AG04449 (cell line): ENCODE data around the gene FXYD6.

ENCODE experiments used
- CTCF ChIA-PET: fragments of 350-600 bp; formaldehyde crosslinking; extraction: SDS; loops from one replicate; lab custom pipeline; 2021; ENCODE audit warnings: antibody characterized with exemption; lab: Yijun Ruan, JAX
- POLR2A ChIA-PET: fragments of 400-600, 350-600 bp; formaldehyde crosslinking; extraction: SDS; loops from one replicate; lab custom pipeline; 2020; ENCODE audit warnings: antibody characterized with exemption, inconsistent platforms; lab: Yijun Ruan, JAX
- DNase-seq: peaks from one replicate; pipeline ENCODE4 v3.0.0-alpha.2; 2010; ENCODE audit warnings: low read depth, low spot score
- H3K4me3 ChIP-seq: 2 replicates; pipeline ENCODE4 v1.5.1; 2011; ENCODE audit warnings: low read depth, mild to moderate bottlenecking, control low read depth, low read length
- TF ChIP-seq, protein P1 (sequence below): IDR thresholded peaks from one replicate; pipeline ENCODE4 v1.5.1; 2011; ENCODE audit warnings: mild to moderate bottlenecking, moderate library complexity, low read length, control low read depth, inconsistent platforms; ENCODE audit not compliant: insufficient read depth; ENCODE audit errors: missing control alignments

The FXYD6 gene

GRCh38 chr11:117916956-117917355 is 40.5 kb upstream of the FXYD6 start:
- POLR2A ChIA-PET: no interaction called here
- DNase-seq: no peak
- TF ChIP-seq, protein P1, sequence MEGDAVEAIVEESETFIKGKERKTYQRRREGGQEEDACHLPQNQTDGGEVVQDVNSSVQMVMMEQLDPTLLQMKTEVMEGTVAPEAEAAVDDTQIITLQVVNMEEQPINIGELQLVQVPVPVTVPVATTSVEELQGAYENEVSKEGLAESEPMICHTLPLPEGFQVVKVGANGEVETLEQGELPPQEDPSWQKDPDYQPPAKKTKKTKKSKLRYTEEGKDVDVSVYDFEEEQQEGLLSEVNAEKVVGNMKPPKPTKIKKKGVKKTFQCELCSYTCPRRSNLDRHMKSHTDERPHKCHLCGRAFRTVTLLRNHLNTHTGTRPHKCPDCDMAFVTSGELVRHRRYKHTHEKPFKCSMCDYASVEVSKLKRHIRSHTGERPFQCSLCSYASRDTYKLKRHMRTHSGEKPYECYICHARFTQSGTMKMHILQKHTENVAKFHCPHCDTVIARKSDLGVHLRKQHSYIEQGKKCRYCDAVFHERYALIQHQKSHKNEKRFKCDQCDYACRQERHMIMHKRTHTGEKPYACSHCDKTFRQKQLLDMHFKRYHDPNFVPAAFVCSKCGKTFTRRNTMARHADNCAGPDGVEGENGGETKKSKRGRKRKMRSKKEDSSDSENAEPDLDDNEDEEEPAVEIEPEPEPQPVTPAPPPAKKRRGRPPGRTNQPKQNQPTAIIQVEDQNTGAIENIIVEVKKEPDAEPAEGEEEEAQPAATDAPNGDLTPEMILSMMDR: no peak
- no peak overlapping the region for H3K4me3 ChIP-seq
- CTCF ChIA-PET: interaction anchor here (0.9 to 1.5 kb wide), 2 partner anchors 11 to 30 kb away, joined by 3 to 6 read pairs; no protein-coding TSS in a partner anchor

DNA sequence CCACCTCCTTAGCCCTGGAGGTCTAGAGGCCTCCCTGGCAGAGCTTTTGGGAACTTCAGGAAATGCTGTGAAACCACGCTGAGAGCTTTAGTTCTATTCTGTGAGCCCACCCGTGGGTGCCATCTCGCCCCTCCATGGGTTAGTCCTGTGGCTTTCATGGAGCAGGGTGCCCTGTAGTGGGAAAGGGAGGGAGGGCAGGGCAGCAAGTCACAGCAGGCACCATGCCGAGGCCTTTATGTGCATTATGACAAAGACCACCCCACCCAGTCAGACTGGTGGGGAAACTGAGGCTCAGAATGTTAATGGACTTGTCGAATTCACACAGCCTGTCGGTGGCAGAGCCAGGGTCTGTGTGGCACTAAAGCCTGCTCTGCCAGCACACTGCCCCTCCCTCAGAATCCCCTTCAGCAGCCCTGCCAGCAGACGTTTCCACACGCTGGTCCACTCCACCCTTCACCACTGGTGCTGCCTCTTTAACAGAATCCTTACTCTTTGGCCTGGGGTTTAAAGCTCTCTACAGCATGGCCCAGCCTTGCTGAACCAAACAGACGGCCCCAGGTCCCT is 39.3 kb upstream of the FXYD6 start:
- CTCF ChIA-PET: interaction anchor here (1.3 kb wide), 1 partner anchor 31 kb away, joined by 7 read pairs; no protein-coding TSS in a partner anchor
- TF ChIP-seq, protein P1: no peak
- H3K4me3 ChIP-seq: no peak overlapping the region
- POLR2A ChIA-PET: no interaction called here
- no peak for DNase-seq

DNA sequence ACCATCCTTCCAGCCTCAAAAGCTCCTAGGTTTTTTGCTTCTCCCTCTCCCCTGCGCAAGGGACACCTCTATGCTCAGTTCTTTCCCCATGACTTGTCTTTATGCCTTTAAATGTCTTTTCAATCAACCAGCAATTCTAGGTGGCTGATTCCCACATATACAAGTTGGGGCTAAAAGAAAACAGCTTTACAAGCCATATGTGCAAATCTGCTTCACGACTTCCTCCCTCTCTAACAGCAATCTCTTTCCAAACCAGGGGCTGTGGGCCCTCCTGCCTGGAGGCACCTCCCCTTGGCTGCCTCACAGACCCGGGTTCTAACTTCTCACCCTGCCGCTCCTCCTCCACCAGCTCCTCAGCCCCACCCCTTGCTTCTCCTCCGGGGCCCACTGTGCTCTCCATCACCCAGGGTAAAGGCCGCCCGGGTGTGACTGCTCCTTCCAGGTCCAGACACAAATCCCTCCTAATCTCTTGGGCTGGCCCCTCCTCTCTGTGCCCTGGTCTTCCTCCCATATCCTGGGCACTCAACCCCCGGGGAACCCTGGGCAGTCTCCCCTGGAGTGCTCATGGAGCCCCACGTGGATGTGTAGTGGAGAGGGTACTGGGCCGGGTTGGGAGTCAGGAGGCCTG is 38.6 kb upstream of the FXYD6 start:
- no peak for DNase-seq

DNA sequence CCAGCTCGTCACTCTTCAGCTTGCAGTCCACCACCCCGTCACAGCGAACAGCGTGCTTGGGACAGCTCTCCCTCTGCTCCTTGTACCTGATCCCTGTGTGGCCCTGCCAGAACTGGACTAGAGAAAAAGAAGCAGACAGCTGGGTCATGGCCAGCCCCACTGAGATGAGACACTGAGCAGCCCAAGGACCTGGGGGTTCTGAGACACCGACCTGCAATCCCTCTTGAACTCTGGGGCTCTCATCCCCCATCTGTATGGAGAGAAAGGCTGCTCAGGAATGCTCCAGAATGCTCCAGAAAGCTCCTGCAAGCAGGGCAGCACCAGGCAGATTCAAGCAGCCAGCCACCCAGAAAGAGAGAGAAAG is 37.9 kb upstream of the FXYD6 start:
- no peak overlapping the region for H3K4me3 ChIP-seq
- POLR2A ChIA-PET: no interaction called here
- CTCF ChIA-PET: interaction anchor here (1.3 kb wide), 1 partner anchor 33 kb away, joined by 7 read pairs; no protein-coding TSS in a partner anchor
- DNase-seq: no peak
- TF ChIP-seq, protein P1: no peak

More for the DNA sequence above, 38.6 kb upstream of the FXYD6 start:
- ChIA-PET CTCF (interaction anchor here (1.3 kb wide), 1 partner anchor 32 kb away, joined by 7 read pairs; no protein-coding TSS in a partner anchor), POLR2A (no interaction called here)
- no peak overlapping the region for H3K4me3 ChIP-seq
- TF ChIP-seq, protein P1: no peak

DNA sequence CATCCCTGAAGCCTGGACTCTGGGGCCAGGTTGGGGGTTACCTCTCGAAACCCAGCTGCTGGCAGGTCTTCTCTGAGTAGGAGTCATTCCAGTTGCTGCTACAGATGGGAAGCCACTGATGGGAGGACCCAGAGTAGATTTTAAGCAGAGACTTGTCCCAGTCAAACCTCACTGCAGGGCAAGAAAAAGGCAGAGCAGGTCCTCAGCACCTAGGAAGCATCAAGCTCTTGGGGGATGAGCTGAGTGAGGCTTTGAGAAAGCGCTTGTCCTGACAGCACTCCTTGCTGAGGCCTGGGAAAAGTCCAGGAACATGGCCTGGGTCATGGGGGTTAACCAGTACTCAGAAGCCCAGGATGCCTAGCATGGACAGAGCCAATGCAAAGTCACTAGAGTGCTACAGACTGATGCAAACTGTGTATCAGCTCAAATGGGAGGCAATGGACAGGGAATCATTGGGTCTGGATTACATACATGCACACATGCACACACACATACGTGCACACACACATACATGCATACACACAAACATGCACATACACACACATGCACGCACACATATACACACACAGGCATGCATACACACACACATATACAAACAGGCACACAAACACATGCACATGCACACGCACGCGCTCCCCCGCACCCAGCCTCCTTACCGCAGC is 37.4 kb upstream of the FXYD6 start:
- TF ChIP-seq, protein P1: no peak
- DNase-seq: no peak
- H3K4me3 ChIP-seq: no peak overlapping the region
- POLR2A ChIA-PET: no interaction called here
- CTCF ChIA-PET: interaction anchor here (1.3 to 1.4 kb wide), 2 partner anchors 33 kb away, joined by 4 to 7 read pairs; no protein-coding TSS in a partner anchor

GRCh38 chr11:117912497-117912896 is 36.0 kb upstream of the FXYD6 start:
- ChIA-PET CTCF (interaction anchor here (0.7 to 1.4 kb wide), 3 partner anchors 34 to 94 kb away, joined by 3 to 4 read pairs (median 3); no protein-coding TSS in a partner anchor), POLR2A (no interaction called here)
- no peak for DNase-seq
- TF ChIP-seq, protein P1: no peak
- no peak overlapping the region for H3K4me3 ChIP-seq
